ENCODE results near the gene BRAP. TPM values are rescaled to one million over a fixed set of nuclear protein-coding genes. Genes with fewer than 3 reads are reported as not detected.

Gene BRAP
- total RNA-seq, 2 experiments from 2014 or later, result 14.2 to 19.7 TPM

DNA sequence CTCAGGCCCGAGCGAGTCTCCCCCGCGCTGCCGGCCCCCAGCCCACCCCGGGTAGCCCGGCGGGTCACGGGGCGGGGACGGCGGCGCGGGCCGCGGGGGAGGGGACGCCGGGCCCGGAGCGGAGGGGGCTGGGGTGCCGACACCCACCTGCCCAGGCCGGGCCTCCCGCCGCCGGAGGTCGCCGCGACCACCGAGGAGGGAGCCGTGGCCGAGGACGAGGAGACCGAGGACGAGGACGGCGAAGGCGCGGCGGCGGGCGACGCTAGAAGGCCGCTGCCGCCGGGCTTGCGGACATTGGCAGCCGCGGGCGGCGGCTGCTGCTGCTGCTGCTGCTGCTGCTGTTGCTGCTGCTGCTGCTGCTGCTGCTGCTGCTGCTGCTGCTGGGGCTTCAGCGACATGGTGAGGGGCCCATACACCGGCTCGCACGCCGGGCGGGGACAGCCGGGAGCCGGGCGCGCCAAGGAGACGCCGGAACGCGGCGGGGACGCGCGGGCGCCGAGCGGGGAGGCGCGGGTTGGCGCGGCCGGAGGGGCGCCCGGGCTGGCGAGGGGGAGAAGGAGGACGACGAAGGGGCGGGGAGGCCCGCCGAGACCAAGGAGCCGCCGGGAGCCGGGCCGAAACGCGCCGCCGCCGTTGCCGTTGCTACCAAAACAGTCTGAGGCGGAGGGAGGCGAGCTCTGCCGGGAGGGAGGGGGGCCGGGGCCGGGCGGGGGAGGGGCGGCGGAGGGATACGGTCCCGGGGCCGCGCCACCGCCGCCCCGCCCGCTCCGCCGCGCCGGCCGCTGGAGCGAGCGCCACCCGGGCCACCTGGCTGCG lies 86.9 kb downstream of the BRAP start, which contains the start of gene ATXN2:
TSS of gene ATXN2 (minus strand) at position 679 of the 816 bp plus-strand sequence. CDS start at position 398, 281 bp downstream.
- intact Hi-C loops (cut with micrococcal nuclease; ENCODE audit: unreplicated experiment), result loop anchor here (2.0 to 5.0 kb wide), 2 partner anchors 192 to 414 kb away; partner anchors contain the start of genes ERP29, SH2B3 and TMEM116
- POLR2A ChIA-PET, result no interaction called here

DNA sequence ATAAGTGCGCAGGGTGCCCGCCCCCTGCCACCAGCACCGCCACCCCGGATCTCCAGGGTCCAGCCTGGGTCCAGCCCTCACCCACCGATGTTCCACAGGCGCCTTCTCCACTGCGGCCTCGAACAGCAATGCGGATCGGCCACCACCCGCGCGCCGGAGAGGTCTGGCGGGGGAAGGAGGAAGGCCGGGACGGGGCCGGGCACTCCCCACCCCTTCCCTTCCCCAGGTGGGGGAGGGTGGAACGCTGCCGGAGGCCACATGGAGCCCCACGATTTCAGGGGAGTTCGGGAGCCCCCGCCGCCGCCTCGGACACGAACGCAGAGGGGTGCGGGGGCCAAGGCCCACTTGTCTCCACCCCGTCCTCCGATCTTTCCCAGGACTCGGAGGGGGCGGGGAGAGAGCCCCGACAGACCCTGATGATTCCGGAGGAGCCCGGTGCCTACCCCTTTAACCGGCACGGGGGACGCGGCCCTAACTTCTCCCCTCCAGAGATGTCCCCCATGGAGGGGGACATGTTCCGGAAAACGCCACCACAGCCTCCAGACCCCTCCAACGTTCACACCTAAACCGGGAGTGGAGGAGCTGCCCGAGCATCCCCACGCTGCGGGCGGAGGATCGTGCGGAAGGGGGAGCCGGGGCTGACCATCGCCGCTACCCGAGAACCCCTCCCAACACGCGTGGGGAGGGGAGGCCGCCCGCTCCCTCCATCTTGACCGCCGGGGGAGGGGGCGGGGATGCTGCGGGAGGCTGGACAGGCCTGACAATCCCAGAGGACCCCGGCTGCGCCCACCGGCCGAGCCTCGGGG lies 87.7 kb downstream of the BRAP start:
- no TSS peak for BruUV-seq (replicated peaks)
- Histone ChIP-seq H3K4me1 (ENCODE audit: insufficient read depth, low read length, poor library complexity, severe bottlenecking) (peaks cover 38% of the 10 kb centered on the region), H3K9me3 (ENCODE audit: low read length) (0 out of 2 replicates have a peak, but pooled peaks cover 3% of the 10 kb centered on the region), H3K79me2 (ENCODE audit: insufficient read depth, low read depth, low read length) (peaks cover 58% of the 10 kb centered on the region), H3K27ac (ENCODE audit: low read depth, low read length, poor library complexity, severe bottlenecking) (peak overlapping the region; percentile 57), H2AFZ (ENCODE audit: low read length) (no peak overlapping the region), H3K9me2 (ENCODE audit: insufficient read depth, low read length) (no peaks in the 10 kb centered on the region), H3K4me2 (ENCODE audit: low read length) (peak overlapping the region; percentile 82), H3K36me3 (ENCODE audit: insufficient read depth, low read length) (peaks cover 11% of the 10 kb centered on the region; the same call in 1 of the 2 replicates), H4K20me1 (ENCODE audit: insufficient read depth, low read length) (peaks cover 26% of the 10 kb centered on the region), H3K4me3 (ENCODE audit: low read depth, low read length, poor library complexity, severe bottlenecking) (peak overlapping the region; percentile 97)
- intact Hi-C loops (cut with micrococcal nuclease; ENCODE audit: unreplicated experiment), result loop anchor here (2.0 to 5.0 kb wide), 2 partner anchors 191 to 415 kb away; partner anchors contain the start of genes ERP29, SH2B3 and TMEM116
- POLR2A ChIA-PET, result no interaction called here
- TF ChIP-seq EZH2phosphoT487 (IDR thresholded peaks at IDR 0.05; ENCODE audit: borderline replicate concordance, low read depth, low read length), result no peak
- TF ChIP-seq, protein P1, sequence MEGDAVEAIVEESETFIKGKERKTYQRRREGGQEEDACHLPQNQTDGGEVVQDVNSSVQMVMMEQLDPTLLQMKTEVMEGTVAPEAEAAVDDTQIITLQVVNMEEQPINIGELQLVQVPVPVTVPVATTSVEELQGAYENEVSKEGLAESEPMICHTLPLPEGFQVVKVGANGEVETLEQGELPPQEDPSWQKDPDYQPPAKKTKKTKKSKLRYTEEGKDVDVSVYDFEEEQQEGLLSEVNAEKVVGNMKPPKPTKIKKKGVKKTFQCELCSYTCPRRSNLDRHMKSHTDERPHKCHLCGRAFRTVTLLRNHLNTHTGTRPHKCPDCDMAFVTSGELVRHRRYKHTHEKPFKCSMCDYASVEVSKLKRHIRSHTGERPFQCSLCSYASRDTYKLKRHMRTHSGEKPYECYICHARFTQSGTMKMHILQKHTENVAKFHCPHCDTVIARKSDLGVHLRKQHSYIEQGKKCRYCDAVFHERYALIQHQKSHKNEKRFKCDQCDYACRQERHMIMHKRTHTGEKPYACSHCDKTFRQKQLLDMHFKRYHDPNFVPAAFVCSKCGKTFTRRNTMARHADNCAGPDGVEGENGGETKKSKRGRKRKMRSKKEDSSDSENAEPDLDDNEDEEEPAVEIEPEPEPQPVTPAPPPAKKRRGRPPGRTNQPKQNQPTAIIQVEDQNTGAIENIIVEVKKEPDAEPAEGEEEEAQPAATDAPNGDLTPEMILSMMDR (conservative IDR thresholded peaks at IDR 0.05; ENCODE audit: low read length), result no peak
- DNase-seq (ENCODE audit: low spot score), result peak; percentile 34
- CTCF ChIA-PET (ENCODE audit: unreplicated experiment), result no interaction called here

More for the DNA sequence above, 86.9 kb downstream of the BRAP start, which contains the start of gene ATXN2:
- Histone ChIP-seq H3K36me3 (ENCODE audit: insufficient read depth, low read length) (peaks cover 11% of the 10 kb centered on the region; the same call in 1 of the 2 replicates), H3K9me3 (ENCODE audit: low read length) (0 out of 2 replicates have a peak, but pooled peaks cover 3% of the 10 kb centered on the region), H3K4me3 (ENCODE audit: low read depth, low read length, poor library complexity, severe bottlenecking) (peak within 1 kb of the TSS; percentile 97), H3K9me2 (ENCODE audit: insufficient read depth, low read length) (no peaks in the 10 kb centered on the region), H2AFZ (ENCODE audit: low read length) (peak within 1 kb of the TSS; percentile 44; the same call in 1 of the 2 replicates), H3K79me2 (ENCODE audit: insufficient read depth, low read depth, low read length) (peaks cover 50% of the 10 kb centered on the region), H4K20me1 (ENCODE audit: insufficient read depth, low read length) (peaks cover 17% of the 10 kb centered on the region), H3K27ac (ENCODE audit: low read depth, low read length, poor library complexity, severe bottlenecking) (peak within 1 kb of the TSS; percentile 77), H3K4me2 (ENCODE audit: low read length) (peak within 1 kb of the TSS; percentile 82), H3K4me1 (ENCODE audit: insufficient read depth, low read length, poor library complexity, severe bottlenecking) (peaks cover 32% of the 10 kb centered on the region)
- peak; percentile 85 for DNase-seq (ENCODE audit: low spot score)
- BruUV-seq (replicated peaks), result no TSS peak
- CTCF ChIA-PET (ENCODE audit: unreplicated experiment), result no interaction called here
- TF ChIP-seq, protein P1 (conservative IDR thresholded peaks at IDR 0.05; ENCODE audit: low read length), result no peak

Data from OCI-LY7 (cell line).